Activated CD8-positive, alpha-beta memory T cell treated with anti-CD3 and anti-CD28 coated beads for 24 hours (primary cell): ENCODE measurements around the gene PLA2G4D.

Source experiments
- DNase-seq: peaks from one replicate; pipeline ENCODE4 v3.0.0-alpha.2; 2020

Gene PLA2G4D

DNA sequence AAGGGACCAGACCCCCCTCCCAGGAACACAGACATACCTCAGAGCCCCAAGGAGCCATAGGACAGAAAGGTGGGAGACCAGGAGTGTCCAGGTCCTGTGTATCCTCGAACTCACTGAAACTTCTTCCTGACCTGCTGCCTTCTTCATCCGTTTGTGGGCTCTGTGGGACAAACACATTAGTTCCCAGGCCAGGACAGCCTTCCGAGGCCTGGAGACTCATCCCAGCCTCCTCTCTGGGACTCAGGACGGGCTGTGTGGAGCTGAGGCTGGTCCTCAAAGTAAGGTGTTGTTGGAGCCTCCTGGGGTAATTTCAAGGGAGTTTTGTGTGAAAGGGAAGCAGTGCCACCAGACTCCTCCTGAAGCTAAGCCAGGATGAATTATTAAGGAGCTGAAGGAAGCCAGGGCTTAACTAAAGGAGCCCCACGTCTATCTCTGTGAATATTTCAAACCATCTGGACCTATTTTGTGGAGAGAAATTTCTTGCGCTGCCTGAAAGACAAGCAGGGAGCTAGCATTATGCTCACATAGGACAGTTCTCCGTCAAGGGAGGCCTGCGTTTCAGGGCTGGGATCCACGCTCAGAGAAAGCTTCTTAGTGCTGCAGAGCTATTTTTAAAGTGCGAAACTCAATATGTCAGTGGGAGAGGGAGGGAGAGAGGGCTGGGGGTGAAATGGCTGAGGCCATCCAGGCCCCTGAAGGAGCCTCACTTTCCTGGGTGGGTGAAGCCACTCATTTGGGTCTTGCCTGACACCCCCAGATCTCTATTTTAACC lies 43.7 kb downstream of the PLA2G4D start:
- no peak for DNase-seq

DNA sequence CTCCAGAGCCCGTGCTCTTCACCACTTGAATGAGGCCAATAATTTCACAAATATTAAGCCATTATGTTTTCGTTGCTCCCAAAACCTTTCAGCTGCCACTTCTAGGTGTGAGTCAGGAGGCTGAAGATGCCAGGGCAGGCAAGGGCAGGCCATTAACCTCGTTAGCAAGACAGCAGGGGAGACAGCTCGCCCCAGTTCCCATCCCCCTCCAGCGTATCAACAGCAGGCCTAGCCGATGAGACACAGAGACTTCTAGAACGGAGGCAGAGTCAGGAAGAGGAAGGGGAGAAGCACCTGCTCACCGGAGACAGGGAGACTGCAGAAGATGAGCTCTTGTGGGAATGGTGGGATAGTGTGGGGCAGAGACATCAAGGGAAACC lies 45.6 kb downstream of the PLA2G4D start:
- no peak for DNase-seq

DNA sequence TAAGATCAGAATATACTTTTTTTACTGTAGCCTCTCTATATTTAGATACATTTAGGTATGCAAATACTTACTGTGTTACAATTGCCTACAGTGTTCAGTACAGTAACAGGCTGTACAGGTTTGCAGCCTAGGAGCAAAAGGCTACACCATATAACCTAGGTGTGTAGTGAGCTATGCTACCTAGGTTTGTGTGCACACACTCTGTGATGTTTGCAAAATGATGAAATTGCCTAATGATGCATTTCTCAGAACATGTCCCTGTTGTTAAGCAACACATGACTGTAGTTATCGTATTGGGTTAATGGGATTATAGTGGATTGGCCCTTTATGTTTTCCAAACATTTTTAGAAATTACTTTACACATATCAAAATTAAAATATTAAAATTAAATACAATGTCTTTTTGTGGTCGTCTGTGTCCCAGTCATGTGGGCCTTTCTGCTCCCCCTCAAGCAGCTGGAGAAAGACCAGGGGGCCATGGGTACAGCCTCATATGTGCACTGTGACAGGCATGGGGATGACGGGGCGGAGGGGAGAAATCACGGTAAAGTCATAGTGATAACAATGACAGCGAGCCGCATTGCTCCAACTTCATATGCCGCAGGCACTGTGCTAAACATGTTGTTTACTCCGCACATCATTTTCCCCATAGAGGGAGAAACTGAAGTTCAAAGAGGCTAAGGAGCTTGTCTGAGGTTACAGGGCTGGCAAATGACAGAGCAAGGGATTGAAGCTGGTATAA lies 46.1 kb downstream of the PLA2G4D start:
- DNase-seq: no peak

DNA sequence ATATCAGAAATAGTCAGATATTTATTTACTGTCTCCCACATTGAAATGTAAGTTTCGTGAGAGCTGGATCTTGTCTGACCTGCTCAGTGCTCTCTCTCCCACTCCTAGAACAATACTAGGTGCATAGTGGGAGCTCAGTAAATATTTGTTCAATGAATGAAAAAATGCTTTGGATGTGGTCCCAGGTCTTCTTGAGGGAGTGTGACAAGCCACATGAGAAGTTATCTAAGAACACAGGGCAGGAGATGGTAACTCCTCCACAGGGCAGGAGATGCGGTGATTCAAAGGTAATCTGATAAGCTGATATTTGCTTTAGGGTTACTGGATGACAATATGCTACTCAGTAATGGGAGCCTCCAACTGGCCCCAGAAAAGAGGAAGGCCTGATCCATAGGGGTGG lies 47.8 kb downstream of the PLA2G4D start:
- DNase-seq: no peak

DNA sequence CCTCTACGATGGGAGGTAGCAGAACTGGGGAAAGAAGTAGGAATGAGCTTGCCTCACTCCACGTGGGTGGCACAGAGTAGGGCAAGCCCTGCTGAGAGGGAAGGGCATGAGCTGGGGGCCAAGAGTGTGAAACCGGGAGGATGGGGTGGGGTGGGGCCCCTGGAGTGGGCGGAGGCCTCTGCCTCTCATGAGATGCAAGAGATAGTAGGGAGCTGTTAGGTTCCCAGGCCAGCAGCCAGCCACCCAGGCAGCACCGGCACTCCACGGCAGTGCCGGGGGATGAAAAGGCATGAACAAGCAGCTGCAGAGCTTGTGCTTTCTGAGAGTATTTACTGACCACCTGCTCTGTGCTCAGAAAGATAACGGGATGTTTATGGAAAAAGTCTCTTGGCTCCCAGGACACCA lies 49.1 kb downstream of the PLA2G4D start:
- DNase-seq: no peak

DNA sequence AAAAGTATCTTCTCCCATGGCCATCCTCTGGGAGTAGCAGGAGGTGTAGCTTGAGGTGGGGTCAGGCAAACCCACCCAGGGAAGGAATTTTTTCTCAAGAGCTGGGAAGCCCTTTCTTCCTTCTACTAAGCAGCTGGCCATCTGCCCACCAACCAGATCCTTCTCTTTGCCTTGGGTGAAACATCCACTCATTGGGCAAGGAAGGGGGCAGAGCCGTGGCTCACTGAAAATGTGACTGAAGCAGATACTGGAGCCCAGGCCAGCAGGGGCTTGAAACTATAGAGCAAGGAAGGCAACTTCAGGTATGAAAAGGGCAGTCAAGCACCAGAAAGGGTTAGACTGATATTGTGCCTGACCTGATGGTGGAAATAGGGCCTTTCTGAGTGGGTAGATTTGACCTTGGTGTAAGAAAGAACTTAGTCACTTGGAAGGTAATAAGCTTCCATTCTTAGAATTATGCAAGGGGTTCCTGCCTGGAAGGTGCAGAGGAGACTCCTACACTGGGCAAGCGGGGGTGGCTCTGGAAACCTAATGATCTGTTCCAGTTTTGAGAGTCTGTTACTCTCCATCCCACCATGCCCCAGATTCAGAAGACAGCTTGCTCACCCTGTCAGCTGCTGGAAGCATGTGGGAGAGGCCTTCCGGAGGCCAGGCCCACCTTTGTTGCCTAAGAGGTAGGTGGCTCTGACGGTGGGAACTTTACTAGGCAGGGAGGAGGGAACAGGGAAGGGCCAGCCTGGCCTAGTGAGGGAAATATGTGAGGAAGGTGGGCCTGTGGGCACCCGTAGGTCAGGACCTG lies 51.6 kb downstream of the PLA2G4D start:
- DNase-seq: no peak

- DNase-seq: no peak
These were observed 56.0 kb downstream of the PLA2G4D start for GRCh38 chr15:42038401-42038800.

GRCh38 chr15:42037656-42038055 lies 56.7 kb downstream of the PLA2G4D start:
- no peak for DNase-seq

DNA sequence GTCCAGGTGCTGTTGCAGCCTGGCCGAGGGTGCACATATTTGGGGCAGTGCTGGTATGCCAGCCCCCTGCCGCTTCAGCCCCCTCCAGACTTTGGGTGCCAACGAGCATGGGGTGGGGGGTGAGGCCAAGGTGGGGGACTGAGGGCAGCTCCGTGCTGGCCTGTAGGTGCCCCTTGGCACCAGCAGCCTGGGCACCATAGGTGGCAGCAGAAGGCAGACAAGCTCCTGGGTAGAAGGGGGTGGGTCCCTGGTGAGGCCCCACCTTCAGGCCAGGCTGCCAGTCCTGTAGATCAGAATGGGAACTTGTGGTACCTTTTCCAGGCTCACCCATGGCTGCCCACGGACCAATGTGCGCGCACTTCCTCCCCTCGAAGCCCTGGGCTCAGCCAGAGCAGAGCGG lies 57.4 kb downstream of the PLA2G4D start:
- no peak for DNase-seq

GRCh38 chr15:42036112-42036905 lies 58.1 kb downstream of the PLA2G4D start:
- DNase-seq: no peak

DNA sequence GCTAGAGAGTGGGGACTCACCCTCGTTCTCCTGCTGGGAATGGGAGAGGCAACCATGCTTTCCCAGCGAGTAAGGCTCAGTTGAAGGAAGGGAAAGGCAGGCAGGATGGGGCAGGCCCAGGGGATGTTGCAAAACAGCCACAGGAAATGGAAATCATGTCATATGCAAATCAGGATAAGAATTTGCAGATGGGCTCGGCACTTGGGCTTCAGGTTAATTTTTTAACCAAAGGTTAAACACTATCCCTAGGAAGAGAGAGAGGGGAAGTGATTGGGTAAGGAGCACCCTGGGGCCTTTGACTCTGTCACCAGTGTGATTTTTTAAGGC lies 59.0 kb downstream of the PLA2G4D start:
- DNase-seq: no peak

GRCh38 chr15:42034628-42035434 lies 59.5 kb downstream of the PLA2G4D start:
- no peak for DNase-seq

- no peak for DNase-seq
These were observed 61.0 kb downstream of the PLA2G4D start for GRCh38 chr15:42033214-42033873.

DNA sequence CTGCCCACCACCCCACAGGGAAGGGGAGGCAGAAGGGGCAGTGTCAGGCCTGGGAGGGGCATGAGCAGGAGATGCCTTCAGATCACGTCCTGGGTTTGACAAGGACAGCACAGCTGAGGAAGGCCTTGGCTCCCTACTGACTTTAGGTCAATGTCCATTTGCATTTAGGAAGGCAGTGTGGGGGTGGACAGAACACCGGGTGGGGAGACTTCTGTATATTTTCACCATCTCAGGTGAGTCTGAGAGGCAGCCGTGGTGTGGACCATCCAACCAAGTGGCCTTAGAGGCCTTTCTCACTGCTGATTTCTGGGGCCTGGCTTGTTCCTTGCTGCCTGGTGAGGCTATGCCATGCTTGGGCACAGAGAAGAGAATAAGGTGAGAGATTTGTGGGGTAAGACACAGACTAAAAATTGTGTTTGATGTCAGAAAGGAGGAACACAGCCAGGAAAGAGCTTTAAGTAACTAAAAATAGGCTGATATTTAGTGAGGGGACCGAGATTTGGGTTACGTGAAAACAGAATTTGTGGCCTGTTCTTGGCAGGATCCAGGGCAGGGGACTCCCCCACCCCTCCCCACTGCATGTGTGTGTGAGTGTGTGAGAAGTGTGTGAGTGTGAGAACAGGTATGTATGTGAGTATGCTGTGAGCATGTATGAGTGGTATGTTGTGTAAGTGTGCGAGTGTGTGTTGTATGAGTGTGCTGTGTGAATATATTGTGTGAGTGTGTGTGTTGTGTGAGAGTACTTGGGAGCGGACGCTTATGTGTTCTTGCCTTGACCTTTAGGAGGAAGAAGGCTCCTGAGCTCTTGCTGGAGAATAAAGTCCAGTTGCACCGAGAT lies 61.8 kb downstream of the PLA2G4D start:
- DNase-seq: no peak

DNA sequence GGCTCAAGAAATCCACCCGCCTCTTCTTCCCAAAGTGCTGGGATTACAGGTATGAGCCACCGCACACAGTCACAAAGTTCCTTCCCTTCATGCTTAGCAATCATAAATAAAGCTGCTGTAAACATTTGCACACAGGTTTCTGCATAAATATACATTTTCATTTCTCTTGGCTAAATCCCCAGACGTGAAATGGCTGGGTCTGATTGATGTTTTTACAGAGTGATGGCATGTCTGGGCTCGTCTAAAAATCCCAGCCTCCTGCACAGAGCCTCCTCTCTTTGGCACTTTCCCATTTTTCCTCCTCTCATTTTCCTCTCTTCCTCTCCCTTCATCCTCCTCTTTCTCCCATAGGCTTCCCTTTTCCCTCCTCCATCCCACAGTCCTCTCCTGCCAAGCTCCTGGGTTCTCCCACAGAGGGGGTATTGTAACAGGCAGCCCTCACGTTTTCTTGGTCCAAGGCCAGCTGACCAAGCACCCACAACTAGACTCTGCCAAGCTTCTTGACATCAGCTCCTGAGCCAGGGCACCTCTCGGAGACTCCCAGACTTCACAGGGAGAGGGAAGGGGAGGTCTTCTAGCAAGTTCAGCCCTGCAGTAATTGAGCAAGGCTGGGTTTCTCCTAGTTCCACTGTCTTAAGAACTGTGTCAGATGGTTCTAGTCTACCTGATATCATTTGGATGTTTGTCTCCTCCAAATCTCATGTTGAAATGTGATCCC lies 63.0 kb downstream of the PLA2G4D start:
- no peak for DNase-seq

DNA sequence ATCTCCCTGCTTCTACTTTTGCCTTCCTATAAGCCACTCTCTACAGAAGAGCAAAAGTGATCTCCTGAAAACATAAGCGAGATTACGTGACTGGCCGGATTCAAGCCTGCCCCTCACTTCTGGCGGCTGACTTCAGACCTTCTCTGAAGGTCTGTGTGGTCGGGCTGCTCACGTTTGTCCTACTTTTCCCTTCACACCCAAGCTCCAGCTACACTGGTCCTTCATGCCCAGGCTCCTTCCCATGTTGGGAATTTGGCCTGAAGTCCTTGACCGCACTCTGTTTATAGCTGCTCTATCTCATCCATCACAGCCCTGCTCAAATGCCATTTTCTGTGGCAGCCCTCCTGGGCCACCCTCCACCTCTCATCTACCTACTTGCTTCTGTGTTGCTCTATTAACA lies 66.8 kb downstream of the PLA2G4D start:
- no peak for DNase-seq

GRCh38 chr15:42024303-42024702 lies 70.1 kb downstream of the PLA2G4D start:
- no peak for DNase-seq

DNA sequence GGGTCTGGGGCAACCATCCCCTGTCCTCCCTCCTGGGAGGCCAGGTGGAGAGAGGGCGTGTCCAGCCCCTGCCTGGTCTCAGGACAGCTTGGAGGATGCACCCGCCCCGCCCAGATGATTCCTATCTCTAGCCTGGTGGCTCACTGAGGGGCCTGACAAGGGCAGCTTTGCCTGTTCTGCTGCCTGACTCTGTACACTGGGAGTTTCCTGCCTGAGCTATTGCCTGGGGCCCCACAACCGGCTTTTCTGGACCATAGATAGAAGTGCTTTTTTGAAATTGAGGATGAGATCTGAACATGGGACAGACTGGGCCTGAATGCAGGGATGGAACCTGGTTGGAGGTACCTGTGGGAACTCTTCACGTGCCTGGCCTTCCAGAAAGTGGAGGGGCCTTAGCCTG lies 72.8 kb downstream of the PLA2G4D start:
- DNase-seq: no peak

- no peak for DNase-seq
These were observed 73.6 kb downstream of the PLA2G4D start, which contains the start of gene PLA2G4E for GRCh38 chr15:42020713-42021273. PLA2G4E (minus strand) TSS chr15:42021042; CDS start chr15:42021030, 12 bp downstream.
